Esophagus muscularis mucosa (tissue), 4 donors: ENCODE results near the gene USP17L15.
"Not testable (repeated sequence)": the region's sequence is repeated elsewhere in the genome, so short reads cannot be mapped to it uniquely, and the experiment has no call there.

ENCODE experiments used
- EP300 ChIP-seq: sonication (generic); formaldehyde crosslinking; IDR thresholded peaks from one replicate; pipeline ENCODE4 v1.6.1; 2017; ENCODE audit warnings: antibody characterized with exemption
- POLR2A ChIP-seq: fragments of 450-650 bp; IDR thresholded peaks from one replicate; pipeline ENCODE4 v1.6.1; 2017; ENCODE audit warnings: antibody characterized with exemption, moderate library complexity, mild to moderate bottlenecking, low read depth
- POLR2AphosphoS5 ChIP-seq, 2 donors: sonication (generic); formaldehyde crosslinking; IDR thresholded peaks; one replicate each; pipeline ENCODE4 v1.6.1; 2017; ENCODE audit warnings: antibody characterized with exemption in 2 of 2
- TF ChIP-seq, protein P1 (sequence below), 3 experiments: fragments of 200-600 bp in 2 of 3; fragments of 450-650 bp in 1 of 3; sonication (generic) in 2 of 3; IDR thresholded peaks; one replicate each; pipeline ENCODE4 v1.5.1; 2017 to 2019; ENCODE audit warnings: antibody characterized with exemption in 3 of 3, mild to moderate bottlenecking in 2 of 3, moderate library complexity in 1 of 3

DNA sequence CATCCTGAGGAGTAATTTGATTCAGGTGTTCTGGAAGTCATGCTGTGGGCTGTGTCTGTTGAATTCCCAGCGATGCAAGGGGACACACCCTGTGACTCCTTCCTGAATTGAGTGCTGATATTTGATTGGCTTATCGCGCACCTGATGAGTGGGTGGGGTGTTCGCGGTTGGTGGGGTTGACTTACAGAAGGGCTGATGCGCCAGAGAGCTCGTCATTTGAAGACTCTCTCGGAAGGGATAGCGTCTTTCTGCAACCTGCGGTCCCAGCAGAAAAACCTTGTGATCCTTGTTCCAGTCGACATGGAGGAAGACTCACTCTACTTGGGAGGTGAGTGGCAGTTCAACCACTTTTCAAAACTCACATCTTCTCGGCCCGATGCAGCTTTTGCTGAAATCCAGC is 28.4 kb downstream of the USP17L15 start, which contains the start of gene USP17L21:
- TF ChIP-seq, protein P1, sequence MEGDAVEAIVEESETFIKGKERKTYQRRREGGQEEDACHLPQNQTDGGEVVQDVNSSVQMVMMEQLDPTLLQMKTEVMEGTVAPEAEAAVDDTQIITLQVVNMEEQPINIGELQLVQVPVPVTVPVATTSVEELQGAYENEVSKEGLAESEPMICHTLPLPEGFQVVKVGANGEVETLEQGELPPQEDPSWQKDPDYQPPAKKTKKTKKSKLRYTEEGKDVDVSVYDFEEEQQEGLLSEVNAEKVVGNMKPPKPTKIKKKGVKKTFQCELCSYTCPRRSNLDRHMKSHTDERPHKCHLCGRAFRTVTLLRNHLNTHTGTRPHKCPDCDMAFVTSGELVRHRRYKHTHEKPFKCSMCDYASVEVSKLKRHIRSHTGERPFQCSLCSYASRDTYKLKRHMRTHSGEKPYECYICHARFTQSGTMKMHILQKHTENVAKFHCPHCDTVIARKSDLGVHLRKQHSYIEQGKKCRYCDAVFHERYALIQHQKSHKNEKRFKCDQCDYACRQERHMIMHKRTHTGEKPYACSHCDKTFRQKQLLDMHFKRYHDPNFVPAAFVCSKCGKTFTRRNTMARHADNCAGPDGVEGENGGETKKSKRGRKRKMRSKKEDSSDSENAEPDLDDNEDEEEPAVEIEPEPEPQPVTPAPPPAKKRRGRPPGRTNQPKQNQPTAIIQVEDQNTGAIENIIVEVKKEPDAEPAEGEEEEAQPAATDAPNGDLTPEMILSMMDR (IDR thresholded peaks at IDR 0.05), result not testable (repeated sequence)
- not testable (repeated sequence) for TF ChIP-seq EP300; POLR2A; POLR2AphosphoS5 (IDR thresholded peaks at IDR 0.05)
